Stimulated activated CD8-positive, alpha-beta memory T cell treated with anti-CD3 and anti-CD28 coated beads, Interleukin-4, amount 100 ng/mL, for 1 hour (primary cell): ENCODE data around the gene TDRD9.
A peak's percentile ranks its signal among the peaks of the same experiment; 100 is the strongest.

Experiments used
- DNase-seq, 2 donors: peaks; one replicate each; pipeline ENCODE4 v3.0.0-alpha.2; 2020; ENCODE audit warnings: low read depth in 2 of 2, low spot score in 1 of 2

TDRD9 gene

GRCh38 chr14:104087981-104088850 lies 160.0 kb downstream of the TDRD9 start:
- DNase-seq: no peak

- no peak for DNase-seq
Measured at GRCh38 chr14:104090071-104090748, 162.0 kb downstream of the TDRD9 start.

GRCh38 chr14:104091061-104091926 lies 163.0 kb downstream of the TDRD9 start:
- DNase-seq: no peak

- DNase-seq: no peak
Measured at GRCh38 chr14:104091927-104092771, 163.9 kb downstream of the TDRD9 start.

- no peak for DNase-seq
Measured at GRCh38 chr14:104092931-104093365, 164.7 kb downstream of the TDRD9 start.

- DNase-seq: no peak
Measured at GRCh38 chr14:104093366-104094055, 165.3 kb downstream of the TDRD9 start.

GRCh38 chr14:104094056-104094708 lies 165.9 kb downstream of the TDRD9 start:
- DNase-seq: no peak

GRCh38 chr14:104094709-104095425 lies 166.6 kb downstream of the TDRD9 start:
- DNase-seq: peak; percentile 32 to 49

- DNase-seq: no peak
Measured at GRCh38 chr14:104095426-104096310, 167.4 kb downstream of the TDRD9 start.

GRCh38 chr14:104096318-104096717 lies 168.1 kb downstream of the TDRD9 start:
- no peak for DNase-seq

- no peak for DNase-seq
Measured at GRCh38 chr14:104096751-104097700, 168.8 kb downstream of the TDRD9 start.

GRCh38 chr14:104098272-104099095 lies 170.2 kb downstream of the TDRD9 start:
- no peak for DNase-seq

- no peak for DNase-seq
Measured at GRCh38 chr14:104099096-104100041, 171.1 kb downstream of the TDRD9 start.
